A549 (cell line): ENCODE data around the gene MAFB. TPM values are rescaled to one million over a fixed set of nuclear protein-coding genes. Genes with fewer than 3 reads are reported as not detected.

Source experiments
- ATAC-seq, 2 experiments: fragments of 200-7000 bp in 1 of 2; fragments of >200 bp in 1 of 2; cut with Nextera tagmentation in 1 of 2; cut with Tn5 transposase in 1 of 2; 3 replicates each; pipeline versions ENCODE4 v1.8.0 to v1.9.1; 2018 to 2020; ENCODE audit warnings: mild to moderate bottlenecking in 1 of 2, moderate library complexity in 1 of 2
- CTCF ChIA-PET: fragments of 300-600 bp; sonication (Branson Sonifier 250); formaldehyde crosslinking; extraction: SDS; loops from one replicate; lab custom pipeline; 2021; ENCODE audit warnings: antibody characterized with exemption, inconsistent platforms; lab: Yijun Ruan, JAX
- POLR2A ChIA-PET: fragments of 350-600 bp; formaldehyde crosslinking; extraction: SDS; loops from one replicate; lab custom pipeline; 2021; ENCODE audit warnings: antibody characterized with exemption, inconsistent platforms; lab: Yijun Ruan, JAX
- DNase-seq, 2 experiments: peaks; one replicate each; pipeline versions ENCODE4 v3.0.0 to v3.0.0-alpha.2; 2011 to 2016; ENCODE audit warnings: low read depth in 1 of 2, low spot score in 1 of 2
- FAIRE-seq: peaks from 2 replicates; lab custom pipeline; 2011; peaks lifted over from hg19 to GRCh38; lab: Jason Lieb, UNC
- H3K27ac ChIP-seq, 2 experiments: fragments of >200 bp; sonication (Bioruptor Twin); formaldehyde crosslinking; 3 replicates each; pipeline ENCODE4 v1.5.1; 2016 to 2017
- H3K4me1 ChIP-seq: fragments of >200 bp; sonication (Bioruptor Twin); formaldehyde crosslinking; 3 replicates; pipeline ENCODE4 v1.6.1; 2016
- H3K4me2 ChIP-seq: fragments of >200 bp; sonication (Bioruptor Twin); formaldehyde crosslinking; 3 replicates; pipeline ENCODE4 v1.6.1; 2016
- H3K4me3 ChIP-seq: fragments of >200 bp; sonication (Bioruptor Twin); formaldehyde crosslinking; 3 replicates; pipeline ENCODE4 v1.5.1; 2016
- H3K9me3 ChIP-seq: fragments of >200 bp; sonication (Bioruptor Twin); formaldehyde crosslinking; 3 replicates; pipeline ENCODE4 v1.6.1; 2016
- BCL3 ChIP-seq: fragments of >200 bp; sonication (Bioruptor Twin); formaldehyde crosslinking; IDR thresholded peaks from 3 replicates; pipeline ENCODE4 v1.6.1; 2016
- CHD2 ChIP-seq: fragments of 150-350 bp; IDR thresholded peaks from 2 replicates; pipeline ENCODE4 v1.6.1; 2014; ENCODE audit warnings: low read length; ENCODE audit not compliant: partially characterized antibody
- EP300 ChIP-seq, 2 experiments: fragments of >200 bp; sonication (Bioruptor Twin); formaldehyde crosslinking; IDR thresholded peaks; 2 replicates in 1 of 2; 3 replicates in 1 of 2; pipeline ENCODE4 v1.6.1; 2016 to 2017
- HDAC2 ChIP-seq: fragments of 200-600 bp; sonication (generic); IDR thresholded peaks from 2 replicates; pipeline ENCODE4 v1.6.1; 2016
- HEYL ChIP-seq: fragments of 250-450 bp; sonication (Bioruptor Pico); IDR thresholded peaks from 2 replicates; pipeline ENCODE4 v1.8.0; 2021; ENCODE audit warnings: mild to moderate bottlenecking, moderate library complexity
- HOXB5 ChIP-seq: fragments of 250-450 bp; sonication (Bioruptor Pico); IDR thresholded peaks from 2 replicates; pipeline ENCODE4 v1.5.0; 2020; ENCODE audit warnings: mild to moderate bottlenecking, moderate library complexity
- JUNB ChIP-seq: fragments of >200 bp; sonication (Bioruptor Twin); formaldehyde crosslinking; IDR thresholded peaks from 2 replicates; pipeline ENCODE4 v1.6.1; 2016
- KDM1A ChIP-seq: fragments of 200-600 bp; sonication (generic); IDR thresholded peaks from 2 replicates; pipeline ENCODE4 v1.6.1; 2016; ENCODE audit warnings: low read depth, mild to moderate bottlenecking
- MAZ ChIP-seq: fragments of 150-350 bp; IDR thresholded peaks from 2 replicates; pipeline ENCODE4 v1.6.1; 2014; ENCODE audit warnings: antibody characterized with exemption, low read depth, low read length, borderline replicate concordance
- NFE2L2 ChIP-seq: fragments of 150-350 bp; conservative IDR thresholded peaks from 2 replicates; pipeline ENCODE4 v1.6.1; 2014; ENCODE audit warnings: low read length
- NR3C1 ChIP-seq: fragments of >200 bp; sonication (Bioruptor Twin); formaldehyde crosslinking; IDR thresholded peaks from 3 replicates; pipeline ENCODE4 v1.6.1; 2017
- PHF8 ChIP-seq: fragments of 200-600 bp; sonication (generic); IDR thresholded peaks from 2 replicates; pipeline ENCODE4 v1.6.1; 2016; ENCODE audit warnings: low read depth, mild to moderate bottlenecking, antibody characterized with exemption, moderate library complexity, borderline replicate concordance
- POLR2AphosphoS2 ChIP-seq: conservative IDR thresholded peaks from 2 replicates; pipeline ENCODE4 v1.6.1; 2012; ENCODE audit warnings: low read length, improper control_type of control experiment, inconsistent platforms
- RFX5 ChIP-seq: fragments of 450-650 bp; IDR thresholded peaks from 2 replicates; pipeline ENCODE4 v1.7.1; 2014; ENCODE audit warnings: antibody characterized with exemption, mild to moderate bottlenecking, moderate library complexity
- ZC3H11A ChIP-seq: fragments of 450-650 bp; IDR thresholded peaks from 2 replicates; pipeline ENCODE4 v1.6.1; 2014; ENCODE audit warnings: antibody characterized with exemption, mild to moderate bottlenecking
- ZFP36 ChIP-seq: fragments of 450-650 bp; IDR thresholded peaks from 2 replicates; pipeline ENCODE4 v1.6.1; 2014; ENCODE audit warnings: borderline replicate concordance; ENCODE audit not compliant: partially characterized antibody
- WGBS: methylation state at CpG from one replicate; pipeline ENCODE4 v1.1.6; 2017; ENCODE audit errors: missing lambda C conversion rate; 5-methylcytosine and 5-hydroxymethylcytosine counted together
- polyA plus RNA-seq, 4 experiments: library from polyadenylated mRNA; depleted of rRNA in 3 of 4; stranded (reverse); fragments of >200 nt; fragmentation: RNase III in 1 of 4; extraction: RNeasy Plus Mini Kit Qiagen cat#74134 plus additional on column Dnase treatment in 1 of 4; gene quantifications; 2 replicates in 3 of 4; 3 replicates in 1 of 4; pipeline ENCODE4 v1.2.3, GENCODE V29; 2011 to 2017
- TF ChIP-seq, protein P1 (sequence below): fragments of >200 bp; sonication (Bioruptor Twin); formaldehyde crosslinking; IDR thresholded peaks from 2 replicates; pipeline ENCODE4 v1.6.1; 2016
- TF ChIP-seq, protein P2 (sequence below): IDR thresholded peaks from 2 replicates; pipeline ENCODE4 v1.6.1; 2012; ENCODE audit warnings: low read depth, borderline replicate concordance
- TF ChIP-seq, protein P3 (sequence below): IDR thresholded peaks from 2 replicates; pipeline ENCODE4 v1.6.1; 2012
- TF ChIP-seq, protein P4 (sequence below): fragments of 250-450 bp; sonication (Bioruptor Pico); IDR thresholded peaks from 2 replicates; pipeline ENCODE4 v1.5.0; 2021; ENCODE audit warnings: mild to moderate bottlenecking, moderate library complexity, borderline replicate concordance

MAFB gene
- polyA plus RNA-seq, 2 of the 4 experiments (the other 2 are of a cell fraction): 0.04 TPM; not detected in 1

DNA sequence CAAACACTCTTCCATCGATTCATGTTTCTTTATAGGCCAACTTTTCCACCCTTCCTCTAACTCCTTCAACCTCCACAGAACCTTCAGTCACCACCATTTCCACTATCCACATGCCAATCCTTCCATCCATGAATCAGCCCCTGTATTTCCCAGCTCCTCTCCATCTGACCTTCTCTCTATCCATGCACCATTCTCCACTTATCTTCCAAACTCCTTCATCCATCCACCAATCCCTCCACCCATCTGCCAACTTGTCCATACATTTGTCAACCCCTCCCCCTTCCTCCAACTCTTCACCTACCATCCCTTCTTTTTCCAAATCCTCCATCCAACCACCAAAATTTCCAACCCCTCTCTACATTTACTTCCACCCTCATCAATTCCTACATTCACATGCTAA lies 49.9 kb downstream of the MAFB start:
- POLR2A ChIA-PET: no interaction called here
- Histone ChIP-seq H3K9me3 (no peaks in the 10 kb centered on the region), H3K27ac (no peak overlapping the region), H3K4me2 (no peak overlapping the region), H3K4me1 (no peaks in the 10 kb centered on the region), H3K4me3 (no peak overlapping the region)
- FAIRE-seq: no peak
- CTCF ChIA-PET: interaction anchor here (1.7 kb wide), 1 partner anchor 51 kb away, joined by 5 read pairs; no protein-coding TSS in a partner anchor
- no peak for ATAC-seq
- TF ChIP-seq HEYL (CRISPR knock-in tag): no peak
- TF ChIP-seq, protein P1, sequence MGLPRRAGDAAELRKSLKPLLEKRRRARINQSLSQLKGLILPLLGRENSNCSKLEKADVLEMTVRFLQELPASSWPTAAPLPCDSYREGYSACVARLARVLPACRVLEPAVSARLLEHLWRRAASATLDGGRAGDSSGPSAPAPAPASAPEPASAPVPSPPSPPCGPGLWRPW: no peak
- TF ChIP-seq POLR2AphosphoS2: no peak
- no peak for TF ChIP-seq ZFP36
- TF ChIP-seq PHF8: no peak
- TF ChIP-seq EP300 (IDR thresholded peaks at IDR 0.05): no peak
- TF ChIP-seq RFX5: no peak
- TF ChIP-seq HDAC2: no peak
- no peak for TF ChIP-seq KDM1A
- TF ChIP-seq MAZ: no peak
- no peak for TF ChIP-seq JUNB
- TF ChIP-seq NR3C1: no peak
- TF ChIP-seq HOXB5: no peak
- TF ChIP-seq, protein P2, sequence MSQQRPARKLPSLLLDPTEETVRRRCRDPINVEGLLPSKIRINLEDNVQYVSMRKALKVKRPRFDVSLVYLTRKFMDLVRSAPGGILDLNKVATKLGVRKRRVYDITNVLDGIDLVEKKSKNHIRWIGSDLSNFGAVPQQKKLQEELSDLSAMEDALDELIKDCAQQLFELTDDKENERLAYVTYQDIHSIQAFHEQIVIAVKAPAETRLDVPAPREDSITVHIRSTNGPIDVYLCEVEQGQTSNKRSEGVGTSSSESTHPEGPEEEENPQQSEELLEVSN: no peak
- TF ChIP-seq BCL3: no peak
- no peak for DNase-seq
- WGBS: 6% methylated on average over 1 of the region's 1 CpG

DNA sequence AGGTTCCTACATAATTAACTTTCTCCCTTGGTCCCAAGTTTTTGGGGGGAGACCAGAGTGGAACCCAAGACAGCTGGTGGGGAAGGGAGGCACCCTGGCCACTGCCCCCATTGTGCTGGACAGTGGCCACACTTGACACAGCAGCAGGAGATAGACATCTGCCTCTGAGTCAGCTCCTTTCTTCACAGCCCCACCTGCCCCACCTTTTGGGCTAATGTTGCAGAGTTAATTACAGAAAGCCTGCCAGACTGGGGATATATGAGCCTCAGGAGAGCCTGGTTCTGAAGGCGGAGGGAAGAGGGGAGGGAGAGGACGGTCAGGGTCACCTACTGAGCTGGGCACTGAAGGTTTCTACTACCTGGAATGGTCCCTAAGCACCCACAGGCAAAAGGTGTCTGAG lies 50.6 kb downstream of the MAFB start:
- WGBS: 52% methylated on average over 2 of the region's 2 CpGs
- H3K4me3 ChIP-seq: no peak overlapping the region
- no peak for FAIRE-seq
- H3K9me3 ChIP-seq: no peaks in the 10 kb centered on the region
- no peak overlapping the region for H3K4me2 ChIP-seq
- H3K4me1 ChIP-seq: no peaks in the 10 kb centered on the region
- CTCF ChIA-PET: interaction anchor here (1.7 kb wide), 1 partner anchor 51 kb away, joined by 5 read pairs; no protein-coding TSS in a partner anchor
- no peak for ATAC-seq
- TF ChIP-seq NFE2L2 (no peak), ZC3H11A (no peak)
- TF ChIP-seq, protein P3, sequence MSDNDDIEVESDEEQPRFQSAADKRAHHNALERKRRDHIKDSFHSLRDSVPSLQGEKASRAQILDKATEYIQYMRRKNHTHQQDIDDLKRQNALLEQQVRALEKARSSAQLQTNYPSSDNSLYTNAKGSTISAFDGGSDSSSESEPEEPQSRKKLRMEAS: no peak
- TF ChIP-seq, protein P4, sequence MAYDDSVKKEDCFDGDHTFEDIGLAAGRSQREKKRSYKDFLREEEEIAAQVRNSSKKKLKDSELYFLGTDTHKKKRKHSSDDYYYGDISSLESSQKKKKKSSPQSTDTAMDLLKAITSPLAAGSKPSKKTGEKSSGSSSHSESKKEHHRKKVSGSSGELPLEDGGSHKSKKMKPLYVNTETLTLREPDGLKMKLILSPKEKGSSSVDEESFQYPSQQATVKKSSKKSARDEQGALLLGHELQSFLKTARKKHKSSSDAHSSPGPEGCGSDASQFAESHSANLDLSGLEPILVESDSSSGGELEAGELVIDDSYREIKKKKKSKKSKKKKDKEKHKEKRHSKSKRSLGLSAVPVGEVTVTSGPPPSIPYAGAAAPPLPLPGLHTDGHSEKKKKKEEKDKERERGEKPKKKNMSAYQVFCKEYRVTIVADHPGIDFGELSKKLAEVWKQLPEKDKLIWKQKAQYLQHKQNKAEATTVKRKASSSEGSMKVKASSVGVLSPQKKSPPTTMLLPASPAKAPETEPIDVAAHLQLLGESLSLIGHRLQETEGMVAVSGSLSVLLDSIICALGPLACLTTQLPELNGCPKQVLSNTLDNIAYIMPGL (CRISPR knock-in tag): no peak
- TF ChIP-seq, all 56 proteins: peak for 0
- DNase-seq: no peak
- POLR2A ChIA-PET: no interaction called here
- no peak overlapping the region for H3K27ac ChIP-seq

- Histone ChIP-seq H3K4me1 (no peaks in the 10 kb centered on the region), H3K27ac (no peak overlapping the region), H3K4me2 (no peak overlapping the region), H3K9me3 (no peaks in the 10 kb centered on the region), H3K4me3 (no peak overlapping the region)
- ChIA-PET POLR2A (no interaction called here), CTCF (no interaction called here)
- 5% methylated on average over 3 of the region's 3 CpGs for WGBS
- no peak for TF ChIP-seq CHD2
- ATAC-seq (no peak), FAIRE-seq (no peak), DNase-seq (no peak)
Observed at GRCh38 chr20:40637176-40637575, 51.9 kb downstream of the MAFB start.
